CD14-positive monocyte (primary cell): ENCODE measurements around the gene PARVG. TPM values are rescaled to one million over a fixed set of nuclear protein-coding genes. Genes with fewer than 3 reads are reported as not detected.
A peak's percentile ranks its signal among the peaks of the same experiment; 100 is the strongest.

ENCODE experiments used
- DNase-seq, 3 donors: peaks; one replicate each; pipeline ENCODE4 v3.0.0-alpha.2; 2011 to 2022
- H2AFZ ChIP-seq: 2 replicates; pipeline ENCODE4 v1.6.0; 2012; ENCODE audit warnings: mild to moderate bottlenecking, low read depth, low read length, inconsistent platforms; ENCODE audit not compliant: insufficient read depth, poor library complexity, severe bottlenecking
- H3K27ac ChIP-seq, 2 donors: 1 replicate in 1 of 2; 2 replicates in 1 of 2; pipeline ENCODE4 v1.5.1; 2012 to 2013; ENCODE audit warnings: low read length in 2 of 2, control low read depth in 1 of 2, inconsistent platforms in 1 of 2, low read depth in 1 of 2, mild to moderate bottlenecking in 1 of 2
- H3K27me3 ChIP-seq, 2 donors: one replicate each; pipeline versions ENCODE4 v1.6.0 to v1.6.1; 2011 to 2013; ENCODE audit warnings: low read length in 2 of 2; ENCODE audit not compliant: control insufficient read depth in 2 of 2, insufficient read depth in 2 of 2
- H3K36me3 ChIP-seq, 2 donors: replicated peaks in 1 of 2; 1 replicate in 1 of 2; 2 replicates in 1 of 2; pipeline versions ENCODE4 v1.5.1 to v1.6.1; 2012 to 2013; ENCODE audit warnings: low read length in 2 of 2, control low read depth in 1 of 2, inconsistent platforms in 1 of 2, mild to moderate bottlenecking in 1 of 2; ENCODE audit not compliant: insufficient read depth in 2 of 2, control insufficient read depth in 1 of 2
- H3K4me1 ChIP-seq, 2 donors: 1 replicate in 1 of 2; 2 replicates in 1 of 2; pipeline versions ENCODE4 v1.5.1 to v1.6.1; 2012 to 2013; ENCODE audit warnings: low read length in 2 of 2, control low read depth in 1 of 2, inconsistent platforms in 1 of 2, mild to moderate bottlenecking in 1 of 2, moderate library complexity in 1 of 2; ENCODE audit not compliant: insufficient read depth in 2 of 2, control insufficient read depth in 1 of 2
- H3K4me2 ChIP-seq: replicated peaks from 2 replicates; pipeline ENCODE3; 2012; ENCODE audit warnings: low read length, moderate library complexity, mild to moderate bottlenecking; ENCODE audit not compliant: poor library complexity, severe bottlenecking; ENCODE audit errors: extremely low read depth
- H3K4me3 ChIP-seq, 3 experiments: fragments of 200-600 bp in 1 of 3; sonication (generic) in 1 of 3; replicated peaks in 1 of 3; 1 replicate in 2 of 3; 2 replicates in 1 of 3; pipeline ENCODE4 v1.5.1; 2011 to 2013; ENCODE audit warnings: low read length in 3 of 3, mild to moderate bottlenecking in 3 of 3, control low read depth in 2 of 3, low read depth in 2 of 3, inconsistent platforms in 1 of 3, moderate library complexity in 1 of 3
- H3K79me2 ChIP-seq: 2 replicates; pipeline ENCODE4 v1.6.0; 2012; ENCODE audit warnings: mild to moderate bottlenecking, control low read depth, inconsistent platforms, low read length, moderate library complexity; ENCODE audit not compliant: insufficient read depth
- H3K9ac ChIP-seq: 2 replicates; pipeline ENCODE4 v1.6.0; 2017; ENCODE audit warnings: low read length, mild to moderate bottlenecking; ENCODE audit not compliant: insufficient read depth, poor library complexity, severe bottlenecking
- H3K9me3 ChIP-seq, 2 donors: replicated peaks in 1 of 2; 1 replicate in 1 of 2; 2 replicates in 1 of 2; pipeline versions ENCODE4 v1.5.1 to v1.6.1; 2012 to 2013; ENCODE audit warnings: low read length in 2 of 2, control low read depth in 1 of 2; ENCODE audit not compliant: control insufficient read depth in 1 of 2, insufficient read depth in 1 of 2
- H4K20me1 ChIP-seq: 2 replicates; pipeline ENCODE4 v1.6.0; 2012; ENCODE audit warnings: mild to moderate bottlenecking, low read length, control low read depth, moderate library complexity; ENCODE audit not compliant: insufficient read depth
- H3K27ac Mint-ChIP-seq, 7 donors: one replicate each; pipeline ENCODE4 v1.8.0; 2020; ENCODE audit warnings: mild to moderate bottlenecking in 7 of 7, mixed read lengths in 7 of 7, moderate library complexity in 6 of 7, inconsistent platforms in 2 of 7
- H3K27me3 Mint-ChIP-seq, 3 donors: one replicate each; pipeline ENCODE4 v1.8.0; 2021 to 2022; ENCODE audit warnings: low read depth in 3 of 3, mild to moderate bottlenecking in 3 of 3, mixed read lengths in 3 of 3, moderate library complexity in 3 of 3, inconsistent platforms in 1 of 3
- H3K36me3 Mint-ChIP-seq, 2 donors: one replicate each; pipeline ENCODE4 v1.8.0; 2020; ENCODE audit warnings: mixed read lengths in 2 of 2, inconsistent platforms in 1 of 2, mild to moderate bottlenecking in 1 of 2
- H3K4me1 Mint-ChIP-seq: one replicate; pipeline ENCODE4 v1.8.0; 2020; ENCODE audit warnings: mild to moderate bottlenecking, mixed read lengths
- H3K4me3 Mint-ChIP-seq, 2 donors: one replicate each; pipeline ENCODE4 v1.8.0; 2020; ENCODE audit warnings: mild to moderate bottlenecking in 2 of 2, mixed read lengths in 2 of 2, moderate library complexity in 1 of 2
- H3K9me3 Mint-ChIP-seq, 7 donors: one replicate each; pipeline ENCODE4 v1.8.0; 2020 to 2022; ENCODE audit warnings: mixed read lengths in 7 of 7, mild to moderate bottlenecking in 6 of 7, moderate library complexity in 6 of 7, inconsistent platforms in 2 of 7
- WGBS: methylation state at CpG from one replicate; pipeline ENCODE4 v1.1.5; 2013; ENCODE audit warnings: missing lambda C conversion rate; ENCODE audit not compliant: insufficient coverage; 5-methylcytosine and 5-hydroxymethylcytosine counted together
- intact Hi-C, 2 donors: fragments of 100-400 bp; cut with micrococcal nuclease; formaldehyde crosslinking; loops; one replicate each; pipeline versions ENCODE4 v1.15.0 to v1.15.1; 2023
- polyA plus RNA-seq, 3 donors: library from polyadenylated mRNA; depleted of rRNA in 1 of 3; unstranded in 2 of 3; stranded (reverse) in 1 of 3; fragments of 300-500 nt in 2 of 3; fragments of >200 nt in 1 of 3; fragmentation: Illumina TruSeq in 2 of 3; gene quantifications; 1 replicate in 2 of 3; 2 replicates in 1 of 3; pipeline ENCODE4 v1.2.3, GENCODE V29; 2012 to 2021
- TF ChIP-seq, protein P1 (sequence below): fragments of 200-600 bp; IDR thresholded peaks from one replicate; pipeline ENCODE4 v1.8.0; 2022; ENCODE audit warnings: antibody characterized with exemption, mild to moderate bottlenecking

Gene PARVG
- polyA plus RNA-seq, 3 donors, result 169 to 577 (median 190) TPM

DNA sequence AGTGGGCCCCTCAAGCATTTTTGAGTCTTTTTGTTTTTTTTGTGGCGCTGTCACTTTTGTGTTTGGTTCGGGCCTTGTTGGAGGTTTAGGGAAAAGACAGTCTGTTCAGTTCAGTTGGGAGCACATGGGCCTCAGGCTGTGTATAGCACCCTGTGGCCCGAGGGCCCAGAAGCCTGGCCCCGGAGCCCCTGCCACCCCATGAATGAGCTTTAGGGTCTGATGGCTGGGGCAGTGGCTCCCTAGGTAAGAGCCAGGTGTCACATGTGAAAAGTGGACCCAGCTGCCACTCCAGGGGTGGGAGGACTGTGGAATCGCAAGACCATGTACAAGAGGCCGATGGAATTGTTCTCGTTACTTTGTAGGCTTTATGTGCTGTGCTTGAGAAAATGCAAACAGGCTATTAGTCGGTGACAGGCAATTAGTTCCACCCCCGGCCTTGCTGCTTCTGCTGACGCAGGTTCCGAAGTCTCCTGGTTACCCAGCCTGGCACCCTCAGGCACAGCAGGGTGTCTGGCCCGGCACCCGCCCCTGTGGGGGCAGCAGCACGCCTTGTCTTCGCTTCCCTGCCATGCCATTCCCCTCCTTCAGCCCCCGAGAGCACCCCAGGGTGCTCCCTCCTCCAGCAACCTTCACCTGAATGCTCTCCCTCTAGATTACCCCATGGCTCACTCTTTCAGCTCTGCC lies 38.2 kb upstream of the PARVG start:
- peaks cover 4 to 5% of the 10 kb centered on the region in 2 donors for H3K9me3 ChIP-seq
- H3K79me2 ChIP-seq, result no peaks in the 10 kb centered on the region
- Mint-ChIP-seq H3K4me3 (no peak overlapping the region), H3K9me3 (peaks cover 1 to 6% (median 5%) of the 10 kb centered on the region in 7 donors), H3K4me1 (no peaks in the 10 kb centered on the region), H3K36me3 (peaks cover 49 to 50% of the 10 kb centered on the region in 2 donors), H3K27me3 (peaks cover 0 to 3% (median 0%) of the 10 kb centered on the region in 3 donors), H3K27ac (peak overlapping the region in 2 of 7 donors; percentile 12 to 72)
- peaks cover 8 to 48% of the 10 kb centered on the region in 2 donors for H3K36me3 ChIP-seq
- H2AFZ ChIP-seq, result no peak overlapping the region
- no peak overlapping the region for H3K4me2 ChIP-seq
- H3K4me3 ChIP-seq, result no peak overlapping the region
- no peak overlapping the region for H3K27ac ChIP-seq
- WGBS, result 93% methylated on average over 14 of the region's 16 CpGs
- TF ChIP-seq, protein P1, sequence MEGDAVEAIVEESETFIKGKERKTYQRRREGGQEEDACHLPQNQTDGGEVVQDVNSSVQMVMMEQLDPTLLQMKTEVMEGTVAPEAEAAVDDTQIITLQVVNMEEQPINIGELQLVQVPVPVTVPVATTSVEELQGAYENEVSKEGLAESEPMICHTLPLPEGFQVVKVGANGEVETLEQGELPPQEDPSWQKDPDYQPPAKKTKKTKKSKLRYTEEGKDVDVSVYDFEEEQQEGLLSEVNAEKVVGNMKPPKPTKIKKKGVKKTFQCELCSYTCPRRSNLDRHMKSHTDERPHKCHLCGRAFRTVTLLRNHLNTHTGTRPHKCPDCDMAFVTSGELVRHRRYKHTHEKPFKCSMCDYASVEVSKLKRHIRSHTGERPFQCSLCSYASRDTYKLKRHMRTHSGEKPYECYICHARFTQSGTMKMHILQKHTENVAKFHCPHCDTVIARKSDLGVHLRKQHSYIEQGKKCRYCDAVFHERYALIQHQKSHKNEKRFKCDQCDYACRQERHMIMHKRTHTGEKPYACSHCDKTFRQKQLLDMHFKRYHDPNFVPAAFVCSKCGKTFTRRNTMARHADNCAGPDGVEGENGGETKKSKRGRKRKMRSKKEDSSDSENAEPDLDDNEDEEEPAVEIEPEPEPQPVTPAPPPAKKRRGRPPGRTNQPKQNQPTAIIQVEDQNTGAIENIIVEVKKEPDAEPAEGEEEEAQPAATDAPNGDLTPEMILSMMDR, result no peak
- no peaks in the 10 kb centered on the region for H4K20me1 ChIP-seq
- no peaks in the 10 kb centered on the region for H3K4me1 ChIP-seq
- H3K9ac ChIP-seq, result no peak overlapping the region
- no peaks in the 10 kb centered on the region for H3K27me3 ChIP-seq
- intact Hi-C loops, result no loop called here
- no peak for DNase-seq

DNA sequence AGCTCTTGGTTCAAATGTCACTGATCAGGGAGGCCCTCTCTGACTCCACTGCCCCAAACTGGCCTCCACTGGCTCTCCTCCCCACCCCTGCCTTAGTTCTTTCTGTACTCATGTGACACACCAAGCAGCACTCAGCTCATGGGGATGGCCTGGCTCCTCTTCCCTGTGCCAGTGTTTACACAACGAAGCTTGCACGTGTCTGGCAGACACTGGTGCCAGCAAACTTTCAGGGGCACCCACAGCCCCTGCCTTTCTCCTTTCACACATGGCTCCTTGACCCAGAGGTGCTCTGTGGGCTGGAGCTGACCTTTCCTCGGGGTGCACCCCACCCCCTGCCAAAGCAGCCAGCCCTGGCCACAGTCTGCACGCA lies 37.6 kb upstream of the PARVG start:
- no peaks in the 10 kb centered on the region for H3K79me2 ChIP-seq
- no peak overlapping the region for H3K9ac ChIP-seq
- DNase-seq, result no peak
- H3K27ac Mint-ChIP-seq, result peak overlapping the region in 1 of 7 donors; percentile 12
- H3K4me2 ChIP-seq, result no peak overlapping the region
- TF ChIP-seq, protein P1, result no peak
- H3K4me1 ChIP-seq, result no peaks in the 10 kb centered on the region
- no peak overlapping the region for H3K27ac ChIP-seq
- WGBS, result 96% methylated on average over 3 of the region's 4 CpGs
- H3K4me3 ChIP-seq, result no peak overlapping the region
- peaks cover 49% of the 10 kb centered on the region in 2 donors for H3K36me3 Mint-ChIP-seq
- H4K20me1 ChIP-seq, result no peaks in the 10 kb centered on the region
- no peak overlapping the region for H3K4me3 Mint-ChIP-seq
- H3K9me3 Mint-ChIP-seq, result peaks cover 0 to 2% (median 0%) of the 10 kb centered on the region in 7 donors
- peaks cover 0 to 3% (median 0%) of the 10 kb centered on the region in 3 donors for H3K27me3 Mint-ChIP-seq
- H2AFZ ChIP-seq, result no peak overlapping the region
- H3K4me1 Mint-ChIP-seq, result no peaks in the 10 kb centered on the region
- H3K36me3 ChIP-seq, result peaks cover 6 to 48% of the 10 kb centered on the region in 2 donors
- no peaks in the 10 kb centered on the region for H3K27me3 ChIP-seq
- no peaks in the 10 kb centered on the region for H3K9me3 ChIP-seq
- intact Hi-C loops, result no loop called here
